Activated T-cell treated with anti-CD3 and anti-CD28 coated beads for 24 hours (primary cell): ENCODE results near the gene DIPK1B.
A peak's percentile ranks its signal among the peaks of the same experiment; 100 is the strongest.

Experiments used
- DNase-seq: peaks from one replicate; pipeline ENCODE4 v3.0.0-alpha.2; 2020; ENCODE audit warnings: low read depth

Gene DIPK1B

GRCh38 chr9:136686794-136687711 lies 25.3 kb upstream of the DIPK1B start, which contains the start of gene AGPAT2:
Gene AGPAT2 (minus strand): TSS chr9:136687457. CDS start chr9:136687357, 100 bp downstream.
- DNase-seq: peak; percentile 44

GRCh38 chr9:136687721-136688223 lies 24.6 kb upstream of the DIPK1B start:
- no peak for DNase-seq

- no peak for DNase-seq
Observed at GRCh38 chr9:136688274-136689107, 23.9 kb upstream of the DIPK1B start.

GRCh38 chr9:136689108-136689460 lies 23.3 kb upstream of the DIPK1B start:
- no peak for DNase-seq

GRCh38 chr9:136690104-136690805 lies 22.1 kb upstream of the DIPK1B start:
- no peak for DNase-seq

DNA sequence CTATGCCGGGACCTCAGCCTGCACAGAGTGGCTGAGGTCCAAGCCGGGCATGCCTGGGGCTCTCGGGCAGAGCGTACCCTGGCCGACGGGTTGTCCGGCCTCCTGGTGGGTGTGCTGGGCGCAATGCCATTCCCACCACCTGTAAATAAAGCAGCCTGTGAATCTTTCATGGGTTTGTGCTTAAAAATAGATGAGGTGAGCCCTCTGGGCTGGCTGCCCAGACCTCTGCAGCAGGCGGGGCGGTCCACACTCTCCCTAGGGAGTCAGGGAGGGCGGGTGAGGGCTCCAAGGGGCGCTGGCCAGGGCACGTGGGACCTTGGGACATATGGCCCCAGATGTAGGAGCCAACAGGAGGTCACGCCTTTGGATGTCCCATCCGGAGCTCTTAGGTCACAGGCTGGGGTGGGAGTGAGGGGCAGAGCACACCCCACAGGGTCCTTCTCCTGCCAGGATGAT lies 21.5 kb upstream of the DIPK1B start:
- no peak for DNase-seq

DNA sequence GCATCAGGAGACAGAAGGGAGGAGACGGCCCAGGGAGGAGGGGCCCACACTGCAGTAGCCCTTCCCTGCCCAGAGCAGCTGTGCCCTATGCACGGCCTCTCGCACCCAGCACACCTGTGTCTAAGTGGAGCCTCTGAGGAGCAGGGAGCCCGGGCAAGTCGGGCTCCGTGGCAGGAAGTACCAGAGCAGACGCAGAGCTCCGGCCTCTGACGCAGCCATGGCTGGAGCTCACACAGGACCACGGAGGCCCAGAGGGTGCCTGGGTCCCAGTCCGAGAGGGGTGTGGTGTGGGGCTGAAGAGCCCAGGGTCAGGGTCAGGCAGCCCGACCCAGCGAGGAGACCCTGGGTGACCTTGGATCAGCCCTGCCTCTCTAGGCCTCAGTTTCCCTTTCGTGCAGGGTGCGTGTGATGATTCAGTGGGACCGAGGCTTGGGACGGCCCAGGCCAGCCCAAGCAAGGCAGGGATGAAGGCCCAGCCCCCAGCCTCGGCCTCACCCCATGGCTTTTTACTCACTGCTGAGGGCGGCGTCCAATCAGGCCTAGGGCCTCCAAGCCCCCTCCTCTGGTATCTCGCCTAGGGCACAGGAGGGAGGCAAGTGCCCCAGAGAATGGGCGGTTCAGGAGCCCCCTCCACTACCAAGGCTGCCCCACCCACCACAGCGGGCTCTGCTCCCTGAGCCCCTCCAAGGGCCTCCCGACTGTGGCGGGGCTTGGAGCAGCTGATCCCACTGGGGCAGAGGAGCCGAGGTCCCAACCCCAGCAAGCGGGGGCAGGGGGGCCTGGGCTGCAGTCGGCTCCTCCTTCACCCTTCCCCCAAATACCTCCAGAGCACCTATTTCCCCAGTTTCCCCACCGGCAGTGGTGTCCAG lies 20.8 kb upstream of the DIPK1B start:
- DNase-seq: no peak

GRCh38 chr9:136692185-136693134 lies 19.9 kb upstream of the DIPK1B start:
- DNase-seq: no peak

DNA sequence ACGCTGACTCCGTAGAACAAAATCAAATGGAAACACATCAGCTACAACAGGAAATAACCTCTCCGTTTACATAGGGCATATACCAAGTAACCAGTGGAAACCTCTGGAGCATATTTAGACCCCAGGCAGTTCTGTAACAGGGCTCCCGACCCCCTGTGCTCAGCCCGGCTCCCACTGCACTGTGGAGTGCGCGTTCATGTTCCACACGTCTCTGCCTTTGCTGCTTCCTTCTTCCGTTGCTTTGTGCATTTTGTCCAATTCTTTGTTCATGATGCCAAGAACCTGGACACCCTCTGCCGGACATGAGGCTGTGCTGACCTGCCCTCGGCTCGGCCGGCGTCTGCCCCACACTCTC lies 19.3 kb upstream of the DIPK1B start:
- no peak for DNase-seq

DNA sequence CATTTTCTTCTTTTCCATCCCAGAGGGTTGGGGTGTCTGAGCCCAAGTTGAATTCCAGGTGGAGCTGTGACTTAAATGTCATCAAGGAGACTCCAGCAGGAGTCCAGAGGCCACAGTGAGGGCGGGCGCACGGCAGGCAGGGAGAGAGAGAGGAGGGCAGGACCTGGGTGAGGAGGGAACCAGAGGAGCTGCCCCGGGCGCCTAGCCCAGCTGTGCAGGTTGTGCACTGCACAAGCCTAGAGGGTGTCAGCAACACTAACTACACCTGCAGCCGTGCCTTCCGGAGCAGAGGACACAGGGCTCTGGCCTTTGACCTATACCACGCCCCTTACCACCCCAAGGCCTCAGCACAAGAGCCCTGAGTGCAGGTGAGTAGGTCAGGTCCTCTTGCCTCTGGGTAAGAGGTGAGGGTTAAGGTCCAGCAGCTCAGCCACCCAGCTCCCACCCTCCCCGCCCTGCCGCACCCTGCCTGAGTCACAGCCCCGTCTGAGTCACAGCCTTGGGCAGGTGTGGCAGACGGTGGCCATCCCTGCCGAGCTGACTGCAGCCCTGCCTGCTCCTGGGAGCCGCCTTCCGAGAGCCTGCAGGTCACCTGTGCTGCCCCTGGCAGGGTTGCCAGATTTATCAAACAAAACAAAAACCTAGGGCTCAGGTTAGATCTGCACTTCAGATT lies 18.7 kb upstream of the DIPK1B start:
- no peak for DNase-seq

DNA sequence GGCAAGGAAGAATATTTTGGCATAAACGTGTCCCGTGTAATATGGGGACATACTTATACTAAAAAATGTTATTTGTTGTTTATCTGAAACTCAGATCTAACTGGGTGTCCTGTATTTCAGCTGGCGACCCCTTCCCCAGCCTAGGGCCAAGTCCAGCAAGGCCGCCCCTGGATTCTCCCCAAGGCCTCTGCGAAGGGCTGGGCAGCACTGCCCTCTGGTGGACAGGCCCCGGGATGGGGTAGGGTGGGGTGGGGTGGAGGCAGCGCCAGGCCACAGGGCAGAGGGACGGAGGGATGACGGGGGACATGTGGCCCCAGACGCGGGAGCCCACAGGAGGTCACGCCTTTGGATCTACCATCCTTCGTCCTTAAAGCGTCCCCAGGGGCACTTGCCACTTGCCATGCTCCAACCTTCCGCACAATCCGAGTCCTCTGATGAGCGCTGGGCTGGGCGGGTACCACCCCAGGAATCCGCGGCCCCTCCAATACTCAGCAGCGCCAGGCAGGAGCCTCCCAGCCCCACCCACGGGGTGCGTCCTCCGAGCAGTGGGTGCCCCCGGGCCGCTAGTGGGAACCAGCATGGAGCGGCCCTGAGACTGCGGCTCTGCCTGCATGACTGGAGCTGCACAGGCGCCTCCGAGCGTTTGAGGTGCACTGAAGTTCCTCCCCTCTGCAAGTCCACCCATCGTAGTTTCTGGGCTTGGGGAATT lies 18.1 kb upstream of the DIPK1B start:
- no peak for DNase-seq

DNA sequence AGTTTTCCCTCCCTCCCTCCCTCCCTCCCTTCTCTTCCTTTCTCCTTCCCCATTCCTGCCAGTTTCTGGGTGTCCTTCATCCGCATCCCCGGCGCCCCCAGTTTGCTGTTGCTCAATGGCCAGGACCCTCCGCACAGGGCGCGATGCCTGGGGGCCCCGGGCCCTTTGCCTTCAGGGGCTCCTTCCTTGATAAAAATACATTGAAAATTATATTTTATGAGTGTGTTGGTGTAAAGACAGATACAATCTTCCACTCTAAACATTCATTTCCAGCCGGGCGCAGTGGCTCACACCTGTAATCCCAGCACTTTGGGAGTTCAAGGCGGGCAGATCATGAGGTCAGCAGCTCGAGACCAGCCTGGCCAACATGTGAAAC lies 17.5 kb upstream of the DIPK1B start:
- DNase-seq: no peak

DNA sequence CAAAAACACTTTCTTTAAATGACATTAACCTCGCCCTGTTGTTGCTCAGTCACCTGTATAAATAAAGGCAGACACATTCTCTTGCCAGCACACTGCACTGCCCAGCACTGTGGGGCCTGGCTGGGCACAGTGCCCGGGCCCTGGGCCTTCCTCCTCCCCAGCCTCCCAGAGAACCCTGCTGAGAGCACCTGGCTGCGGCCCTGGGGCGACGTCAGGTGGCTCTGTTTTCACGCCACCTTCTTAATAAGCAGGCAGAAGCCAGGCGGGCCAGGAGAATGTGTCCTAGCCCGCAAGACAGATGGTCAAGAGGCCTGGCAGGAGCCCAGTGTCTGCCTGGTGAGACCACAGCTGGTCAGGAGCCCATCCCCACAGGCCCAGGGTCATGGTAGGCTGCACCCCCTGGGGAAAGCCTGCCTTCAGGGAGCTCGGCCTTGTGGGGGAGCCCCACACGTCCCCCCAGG lies 16.9 kb upstream of the DIPK1B start:
- DNase-seq: no peak

- DNase-seq: no peak
Observed at GRCh38 chr9:136695955-136696354, 16.4 kb upstream of the DIPK1B start.

GRCh38 chr9:136696502-136696901 lies 15.9 kb upstream of the DIPK1B start:
- no peak for DNase-seq

DNA sequence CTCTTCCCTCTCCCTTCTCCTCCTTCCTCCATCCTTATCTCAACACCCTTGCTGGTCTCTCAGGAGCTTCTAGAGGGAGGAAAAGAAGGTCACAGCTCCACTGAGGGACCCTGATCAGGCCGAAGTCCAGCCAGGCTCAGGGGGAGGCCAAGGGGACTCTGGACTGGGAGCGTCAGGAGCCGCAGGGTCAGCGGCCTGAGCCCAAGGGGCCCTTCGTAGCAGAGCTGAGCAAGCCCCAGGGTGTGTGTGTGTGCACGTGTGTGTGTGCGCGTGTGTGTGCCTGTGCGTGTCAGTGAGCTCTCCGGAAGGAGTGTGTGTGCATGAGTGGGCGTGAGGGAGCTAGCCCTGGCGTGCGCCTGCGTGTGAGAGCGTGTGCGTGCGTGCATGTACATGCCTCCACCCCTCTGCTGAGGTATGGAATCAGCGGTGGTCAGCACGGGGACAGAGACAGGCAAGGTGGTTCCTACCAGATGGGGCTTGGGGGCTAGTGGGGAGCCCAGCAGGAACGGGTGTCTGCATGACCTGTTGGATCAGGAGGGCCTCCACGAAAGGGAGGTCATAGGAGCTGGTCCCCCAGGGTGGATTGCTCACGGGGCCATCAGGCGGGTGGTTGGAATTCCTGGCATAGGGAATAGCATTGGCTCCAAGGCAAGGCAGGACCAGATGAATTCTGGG lies 15.1 kb upstream of the DIPK1B start:
- no peak for DNase-seq

- no peak for DNase-seq
Observed at GRCh38 chr9:136697821-136698526, 14.4 kb upstream of the DIPK1B start.
